ENCODE data around the gene ARHGAP18.
A peak's percentile ranks its signal among the peaks of the same experiment; 100 is the strongest.

The ARHGAP18 gene

GRCh38 chr6:129719692-129720091, 9.7 kb upstream of the ARHGAP18 start:
- Histone ChIP-seq H3K79me2 (ENCODE audit: insufficient read depth, low read length) (no peaks in the 10 kb centered on the region), H3K27me3 (ENCODE audit: insufficient read depth, low read length, poor library complexity, severe bottlenecking) (no peaks in the 10 kb centered on the region), H3K9me2 (replicated peaks; ENCODE audit: low read depth, low read length) (no peaks in the 10 kb centered on the region), H3F3A (ENCODE audit: low read depth) (no peaks in the 10 kb centered on the region; the same call in 1 of the 2 replicates), H3K9me3 (ENCODE audit: insufficient read depth, low read depth, low read length) (no peaks in the 10 kb centered on the region), H3K4me3 (ENCODE audit: low read length, poor library complexity, severe bottlenecking) (no peak overlapping the region), H2AFZ (ENCODE audit: low read length) (peak overlapping the region; percentile 13; the same call in 1 of the 2 replicates), H3K36me3 (ENCODE audit: insufficient read depth, low read length) (no peaks in the 10 kb centered on the region), H3K4me1 (ENCODE audit: insufficient read depth, low read length, poor library complexity, severe bottlenecking) (no peaks in the 10 kb centered on the region), H3K9ac (ENCODE audit: low read depth, low read length, poor library complexity, severe bottlenecking) (no peak overlapping the region), H4K20me1 (ENCODE audit: insufficient read depth, low read length, poor library complexity, severe bottlenecking) (no peaks in the 10 kb centered on the region), H3K4me2 (ENCODE audit: low read depth, low read length, poor library complexity, severe bottlenecking) (no peak overlapping the region)
- TF ChIP-seq CTCF (conservative IDR thresholded peaks at IDR 0.05; ENCODE audit: low read length) (no peak), EZH2phosphoT487 (IDR thresholded peaks at IDR 0.05; ENCODE audit: borderline replicate concordance) (no peak)

- H3K4me2 ChIP-seq (ENCODE audit: low read depth, low read length, poor library complexity, severe bottlenecking): no peak overlapping the region
- H3K79me2 ChIP-seq (ENCODE audit: insufficient read depth, low read length): no peaks in the 10 kb centered on the region
- H3K9me2 ChIP-seq (replicated peaks; ENCODE audit: low read depth, low read length): no peaks in the 10 kb centered on the region
- TF ChIP-seq CTCF (conservative IDR thresholded peaks at IDR 0.05; ENCODE audit: low read length) (no peak), EZH2phosphoT487 (IDR thresholded peaks at IDR 0.05; ENCODE audit: borderline replicate concordance) (no peak)
- H4K20me1 ChIP-seq (ENCODE audit: insufficient read depth, low read length, poor library complexity, severe bottlenecking): no peaks in the 10 kb centered on the region
- no peak overlapping the region for H3K9ac ChIP-seq (ENCODE audit: low read depth, low read length, poor library complexity, severe bottlenecking)
- no peak overlapping the region for H3K4me3 ChIP-seq (ENCODE audit: low read length, poor library complexity, severe bottlenecking)
- no peaks in the 10 kb centered on the region for H3K36me3 ChIP-seq (ENCODE audit: insufficient read depth, low read length)
- H3F3A ChIP-seq (ENCODE audit: low read depth): no peaks in the 10 kb centered on the region; the same call in none of the 2 replicates
- no peaks in the 10 kb centered on the region for H3K27me3 ChIP-seq (ENCODE audit: insufficient read depth, low read length, poor library complexity, severe bottlenecking)
- H2AFZ ChIP-seq (ENCODE audit: low read length): no peak overlapping the region
- no peaks in the 10 kb centered on the region for H3K9me3 ChIP-seq (ENCODE audit: insufficient read depth, low read depth, low read length)
- H3K4me1 ChIP-seq (ENCODE audit: insufficient read depth, low read length, poor library complexity, severe bottlenecking): peaks cover 4% of the 10 kb centered on the region
These were observed 7.3 kb upstream of the ARHGAP18 start for GRCh38 chr6:129717277-129717676.

GRCh38 chr6:129713806-129714333, 3.9 kb upstream of the ARHGAP18 start:
- H3K4me2 ChIP-seq (ENCODE audit: low read depth, low read length, poor library complexity, severe bottlenecking): no peak overlapping the region
- H3K4me3 ChIP-seq (ENCODE audit: low read length, poor library complexity, severe bottlenecking): no peak overlapping the region
- no peak overlapping the region for H3K9ac ChIP-seq (ENCODE audit: low read depth, low read length, poor library complexity, severe bottlenecking)
- H3K36me3 ChIP-seq (ENCODE audit: insufficient read depth, low read length): no peaks in the 10 kb centered on the region
- no peak for TF ChIP-seq CTCF (conservative IDR thresholded peaks at IDR 0.05; ENCODE audit: low read length)
- TF ChIP-seq EZH2phosphoT487 (IDR thresholded peaks at IDR 0.05; ENCODE audit: borderline replicate concordance): no peak
- peaks cover 12% of the 10 kb centered on the region for H3K4me1 ChIP-seq (ENCODE audit: insufficient read depth, low read length, poor library complexity, severe bottlenecking)
- H4K20me1 ChIP-seq (ENCODE audit: insufficient read depth, low read length, poor library complexity, severe bottlenecking): no peaks in the 10 kb centered on the region
- peaks cover 11% of the 10 kb centered on the region for H3K79me2 ChIP-seq (ENCODE audit: insufficient read depth, low read length)
- H3F3A ChIP-seq (ENCODE audit: low read depth): no peaks in the 10 kb centered on the region; the same call in none of the 2 replicates
- H2AFZ ChIP-seq (ENCODE audit: low read length): no peak overlapping the region
- H3K9me3 ChIP-seq (ENCODE audit: insufficient read depth, low read depth, low read length): no peaks in the 10 kb centered on the region
- H3K27me3 ChIP-seq (ENCODE audit: insufficient read depth, low read length, poor library complexity, severe bottlenecking): no peaks in the 10 kb centered on the region
- no peaks in the 10 kb centered on the region for H3K9me2 ChIP-seq (replicated peaks; ENCODE audit: low read depth, low read length)
